GM21447 (cell line): ENCODE results near the gene GPR62.

ENCODE experiments used
- ATAC-seq: cut with Tn5 transposase; IDR thresholded peaks from one replicate; pipeline ENCODE4 v1.9.1; 2021; ENCODE audit not compliant: unreplicated experiment

Gene GPR62

DNA sequence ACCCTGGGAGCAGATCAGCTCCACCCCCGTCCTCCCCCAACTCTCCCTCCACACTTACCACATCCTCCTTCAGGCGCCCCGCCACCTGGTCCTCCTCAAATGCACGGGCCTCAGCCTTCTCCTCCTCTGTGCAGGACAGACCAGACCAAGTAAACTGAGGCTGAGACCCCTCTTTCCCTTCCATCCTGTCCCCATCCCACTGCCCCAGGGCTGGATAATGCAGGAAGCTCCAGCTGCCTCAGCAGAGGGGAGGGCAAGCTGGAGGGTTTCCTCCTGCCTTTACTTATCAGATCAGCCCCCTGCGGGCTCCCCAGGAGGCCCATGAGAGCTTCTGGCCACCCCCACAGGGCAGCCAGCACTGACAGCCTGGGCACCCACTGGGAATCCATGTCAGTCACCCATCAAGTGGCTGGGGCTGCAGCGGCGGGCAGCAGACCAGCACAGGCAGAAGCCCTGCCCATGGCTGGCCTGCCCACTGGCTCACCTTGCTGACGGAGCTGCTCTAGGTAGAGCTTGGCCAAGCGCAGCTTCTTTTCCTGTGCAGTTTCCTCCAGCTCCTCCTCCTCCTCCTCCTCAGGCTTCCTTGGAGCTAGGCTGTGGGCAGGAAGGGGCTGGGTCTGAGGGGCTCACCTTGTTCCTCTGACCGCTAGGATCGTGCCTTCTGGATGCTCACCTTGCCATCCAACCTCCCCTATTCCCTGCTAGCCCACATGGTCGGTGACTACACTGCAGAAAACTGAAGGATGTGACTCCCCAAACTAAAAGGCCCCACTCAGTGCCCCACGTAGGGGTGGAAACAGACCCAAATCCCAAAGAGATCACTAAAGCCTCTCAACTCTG lies 17.4 kb upstream of the GPR62 start:
- no peak for ATAC-seq

DNA sequence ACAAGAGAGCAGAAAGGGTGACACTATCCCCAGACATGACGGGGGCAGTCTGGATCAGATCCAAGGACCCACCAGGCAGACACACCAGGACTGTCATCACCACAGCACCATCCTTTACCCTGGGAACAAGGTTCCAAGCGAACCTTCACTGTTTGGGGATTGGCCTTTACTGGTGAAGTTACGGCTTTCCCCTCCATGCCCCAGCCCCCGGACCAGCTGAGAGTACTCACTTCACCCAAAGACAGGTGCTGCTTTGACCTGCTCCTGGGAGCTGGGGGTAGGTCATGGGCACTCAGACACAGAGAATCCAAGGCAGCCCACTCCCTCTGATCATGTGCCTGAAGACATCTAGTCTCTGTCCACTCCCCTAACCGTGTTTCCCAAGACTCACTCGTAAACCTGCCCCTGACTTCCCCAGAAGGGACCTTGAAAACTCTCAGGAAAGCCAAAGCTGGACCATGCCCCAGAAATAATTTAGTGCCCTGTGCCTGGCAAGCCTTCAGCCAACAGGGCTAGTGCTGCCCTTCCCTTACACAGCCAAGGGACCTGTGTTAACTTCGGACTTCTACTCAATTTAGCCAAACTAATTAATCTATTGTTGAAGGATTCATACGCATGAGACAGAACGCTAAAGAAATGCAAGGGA lies 16.3 kb upstream of the GPR62 start:
- no peak for ATAC-seq

- ATAC-seq, result no peak
Observed at GRCh38 chr3:51940648-51941462, 14.3 kb upstream of the GPR62 start.

- ATAC-seq, result no peak
Observed at GRCh38 chr3:51941463-51941797, 13.8 kb upstream of the GPR62 start.

- peak; percentile 87 for ATAC-seq
Observed at GRCh38 chr3:51941798-51942602, 13.2 kb upstream of the GPR62 start, which contains the start of the genes PARP3 and RRP9. Gene PARP3 (plus strand): TSS chr3:51942363. CDS start chr3:51943356, 993 bp downstream. Gene RRP9 (minus strand): TSS chr3:51941904. CDS start chr3:51941867, 37 bp downstream.

DNA sequence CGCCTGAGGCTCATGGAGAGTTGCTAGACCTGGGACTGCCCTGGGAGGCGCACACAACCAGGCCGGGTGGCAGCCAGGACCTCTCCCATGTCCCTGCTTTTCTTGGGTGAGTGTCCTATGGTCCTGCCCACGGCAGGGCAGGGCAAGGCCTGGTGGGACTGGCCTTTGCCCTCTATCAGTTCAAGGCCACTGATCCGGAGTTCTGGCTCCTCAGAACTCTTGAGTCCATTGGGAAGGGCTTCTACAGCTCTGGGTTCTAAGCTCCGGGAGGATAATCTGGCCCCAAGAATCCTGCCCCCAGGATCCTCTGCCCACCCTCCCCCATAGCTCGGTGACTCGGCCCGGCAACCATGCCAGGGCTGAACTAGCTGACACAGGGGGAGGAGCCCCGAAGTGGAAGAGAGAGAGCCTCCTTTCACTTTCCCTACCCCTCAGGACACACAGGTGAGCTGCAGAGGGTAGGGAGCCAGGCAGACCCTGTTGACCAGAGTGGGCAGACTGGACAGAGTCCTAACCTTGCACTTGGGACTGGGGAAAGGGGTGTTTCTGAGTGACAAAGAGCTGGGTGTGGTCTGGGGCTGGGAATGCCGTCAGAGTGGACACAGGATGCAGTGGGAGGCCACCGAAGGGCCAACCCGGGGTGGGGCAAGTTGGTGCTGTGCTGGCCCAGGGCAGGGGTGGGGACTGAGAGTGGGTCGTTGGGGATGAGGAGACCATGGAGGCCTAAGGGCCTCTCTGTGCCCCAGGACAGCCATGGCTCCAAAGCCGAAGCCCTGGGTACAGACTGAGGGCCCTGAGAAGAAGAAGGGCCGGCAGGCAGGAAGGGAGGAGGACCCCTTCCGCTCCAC lies 12.4 kb upstream of the GPR62 start:
- ATAC-seq, result peak; percentile 41

GRCh38 chr3:51943451-51944391 lies 11.5 kb upstream of the GPR62 start:
- ATAC-seq, result no peak

- ATAC-seq, result no peak
Observed at GRCh38 chr3:51944451-51945021, 10.6 kb upstream of the GPR62 start.

DNA sequence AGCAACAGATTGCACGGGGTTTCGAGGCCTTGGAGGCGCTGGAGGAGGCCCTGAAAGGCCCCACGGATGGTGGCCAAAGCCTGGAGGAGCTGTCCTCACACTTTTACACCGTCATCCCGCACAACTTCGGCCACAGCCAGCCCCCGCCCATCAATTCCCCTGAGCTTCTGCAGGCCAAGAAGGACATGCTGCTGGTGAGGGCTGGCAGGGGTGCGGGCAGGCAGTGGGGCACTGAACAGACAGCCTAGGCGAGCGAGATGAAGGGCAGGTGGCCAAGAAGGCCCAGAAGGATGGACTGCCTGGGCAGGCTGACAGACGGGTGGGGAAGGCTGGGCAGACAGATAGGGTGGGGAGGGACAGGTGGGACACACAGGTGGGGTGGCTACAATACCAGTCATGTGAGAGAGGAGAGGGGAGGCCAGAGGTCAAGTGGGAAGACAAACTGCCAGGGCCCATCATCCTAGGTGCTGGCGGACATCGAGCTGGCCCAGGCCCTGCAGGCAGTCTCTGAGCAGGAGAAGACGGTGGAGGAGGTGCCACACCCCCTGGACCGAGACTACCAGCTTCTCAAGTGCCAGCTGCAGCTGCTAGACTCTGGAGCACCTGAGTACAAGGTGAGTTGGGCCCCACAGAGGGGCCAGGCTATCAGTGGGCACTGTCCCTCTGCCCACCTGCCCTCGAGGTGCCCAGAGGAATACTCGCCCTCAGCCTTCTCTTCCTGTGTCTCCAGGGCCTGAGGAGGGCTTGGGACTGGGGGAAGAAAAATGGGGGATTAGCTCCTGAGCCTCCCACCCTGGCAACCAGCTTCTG lies 9.9 kb upstream of the GPR62 start:
- no peak for ATAC-seq

DNA sequence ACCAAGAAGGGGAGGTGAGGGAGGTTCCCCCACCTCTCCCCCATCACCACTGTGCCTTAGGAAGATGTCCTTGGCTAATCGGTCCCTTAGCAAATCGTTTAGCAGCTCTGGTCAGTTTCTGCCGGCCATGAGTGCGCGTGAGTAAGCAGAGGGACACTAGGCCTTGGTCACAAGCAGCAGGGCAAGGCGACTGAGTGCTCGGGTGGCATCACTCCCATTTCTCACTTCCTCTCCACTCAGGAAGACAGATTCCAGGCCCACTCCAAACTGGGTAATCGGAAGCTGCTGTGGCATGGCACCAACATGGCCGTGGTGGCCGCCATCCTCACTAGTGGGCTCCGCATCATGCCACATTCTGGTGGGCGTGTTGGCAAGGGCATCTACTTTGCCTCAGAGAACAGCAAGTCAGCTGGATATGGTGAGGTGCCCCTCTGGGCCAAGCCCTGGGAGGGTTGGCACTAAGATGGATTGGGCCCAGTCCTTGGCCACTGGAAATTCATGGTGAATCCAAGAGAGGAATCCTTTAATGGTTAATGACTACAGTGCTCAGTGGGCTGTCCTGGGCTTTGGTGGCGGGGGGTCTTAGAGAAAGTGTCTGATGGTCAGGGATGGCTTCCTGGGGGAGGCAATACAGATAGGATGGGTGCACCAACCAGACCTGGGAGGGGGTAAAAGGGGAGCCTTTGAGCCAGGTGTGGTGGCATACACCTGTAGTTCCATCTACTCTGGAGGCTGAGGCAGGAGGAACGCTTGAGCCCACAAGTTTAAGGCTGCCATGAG lies 9.1 kb upstream of the GPR62 start:
- ATAC-seq, result no peak

- ATAC-seq, result no peak
Observed at GRCh38 chr3:51946796-51947195, 8.4 kb upstream of the GPR62 start.

DNA sequence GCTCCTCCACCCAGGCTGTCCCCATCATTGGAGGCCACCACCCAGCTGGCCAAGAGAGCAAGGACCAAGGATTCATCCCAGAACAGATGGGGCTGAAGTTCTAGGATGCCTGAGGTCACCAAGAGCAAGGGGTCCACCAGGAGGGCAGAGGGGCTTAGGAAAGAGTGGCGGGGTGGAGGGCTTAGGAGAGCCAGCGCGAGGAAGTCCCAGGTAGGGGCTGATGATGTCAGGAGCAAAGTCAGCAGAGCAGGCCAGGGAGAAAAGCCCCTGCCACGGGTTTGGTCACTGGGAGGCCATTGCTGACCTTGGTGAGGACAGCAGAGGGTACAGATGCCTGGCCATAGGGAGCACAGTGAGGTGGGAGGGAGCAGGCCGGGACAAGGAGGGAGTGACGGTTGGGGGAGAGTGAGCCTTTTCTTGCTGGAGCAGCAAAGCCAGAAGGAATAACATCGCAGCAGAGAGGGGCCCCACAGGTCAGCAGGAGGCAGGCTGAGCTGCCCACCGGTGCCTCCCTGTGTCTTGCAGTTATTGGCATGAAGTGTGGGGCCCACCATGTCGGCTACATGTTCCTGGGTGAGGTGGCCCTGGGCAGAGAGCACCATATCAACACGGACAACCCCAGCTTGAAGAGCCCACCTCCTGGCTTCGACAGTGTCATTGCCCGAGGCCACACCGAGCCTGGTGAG lies 7.8 kb upstream of the GPR62 start:
- ATAC-seq, result no peak

- ATAC-seq, result no peak
Observed at GRCh38 chr3:51948016-51948580, 7.1 kb upstream of the GPR62 start.

- no peak for ATAC-seq
Observed at GRCh38 chr3:51949121-51949520, 6.1 kb upstream of the GPR62 start.

DNA sequence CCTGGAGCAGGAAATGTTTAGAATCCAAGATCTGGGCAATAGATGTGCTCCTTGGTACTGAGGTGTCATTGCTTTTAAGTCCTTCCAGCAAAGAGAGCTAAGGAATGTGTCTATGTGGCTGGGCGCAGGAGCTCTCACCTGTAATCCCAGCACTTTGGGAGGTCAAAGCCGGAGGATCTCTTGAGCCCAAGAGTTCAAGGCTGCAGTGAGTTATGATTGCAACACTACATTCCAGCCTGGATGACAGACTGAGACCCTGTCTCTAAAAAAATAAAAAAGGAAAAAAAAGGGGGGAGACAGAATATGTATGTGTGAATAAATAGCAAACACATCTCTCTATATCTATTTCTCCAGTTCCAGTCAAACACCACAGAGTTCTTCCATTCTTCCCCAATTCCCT lies 4.3 kb upstream of the GPR62 start:
- ATAC-seq, result no peak

DNA sequence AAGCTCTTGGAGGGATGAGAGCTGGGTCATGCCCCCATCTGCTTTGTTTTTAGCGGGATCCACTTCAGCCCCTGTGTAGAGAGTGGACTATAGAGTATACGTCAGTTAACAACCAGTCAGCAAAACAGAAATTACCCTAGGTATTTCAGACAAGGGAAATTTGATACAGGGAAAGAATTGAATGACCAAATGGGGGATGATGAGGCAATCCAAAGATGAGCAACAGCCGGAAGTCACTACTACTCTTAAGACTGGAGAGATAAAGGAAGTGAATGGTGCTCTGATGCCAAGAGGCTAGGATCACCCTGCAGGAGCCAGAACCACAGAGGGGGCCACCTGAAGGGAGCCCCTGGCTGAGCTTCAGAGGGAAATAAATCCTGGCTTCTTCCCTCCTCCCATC lies 1.7 kb upstream of the GPR62 start:
- ATAC-seq, result no peak
